A549 (cell line): ENCODE data around the gene MYLK. TPM values are rescaled to one million over a fixed set of nuclear protein-coding genes. Genes with fewer than 3 reads are reported as not detected.

Experiments used
- ATAC-seq, 2 experiments: fragments of 200-7000 bp in 1 of 2; fragments of >200 bp in 1 of 2; cut with Nextera tagmentation in 1 of 2; cut with Tn5 transposase in 1 of 2; 3 replicates each; pipeline versions ENCODE4 v1.8.0 to v1.9.1; 2018 to 2020; ENCODE audit warnings: mild to moderate bottlenecking in 1 of 2, moderate library complexity in 1 of 2
- CTCF ChIA-PET: fragments of 300-600 bp; sonication (Branson Sonifier 250); formaldehyde crosslinking; extraction: SDS; loops from one replicate; lab custom pipeline; 2021; ENCODE audit warnings: antibody characterized with exemption, inconsistent platforms; lab: Yijun Ruan, JAX
- POLR2A ChIA-PET: fragments of 350-600 bp; formaldehyde crosslinking; extraction: SDS; loops from one replicate; lab custom pipeline; 2021; ENCODE audit warnings: antibody characterized with exemption, inconsistent platforms; lab: Yijun Ruan, JAX
- DNase-seq, 2 experiments: peaks; one replicate each; pipeline versions ENCODE4 v3.0.0 to v3.0.0-alpha.2; 2011 to 2016; ENCODE audit warnings: low read depth in 1 of 2, low spot score in 1 of 2
- FAIRE-seq: peaks from 2 replicates; lab custom pipeline; 2011; peaks lifted over from hg19 to GRCh38; lab: Jason Lieb, UNC
- H3K27ac ChIP-seq, 2 experiments: fragments of >200 bp; sonication (Bioruptor Twin); formaldehyde crosslinking; 3 replicates each; pipeline ENCODE4 v1.5.1; 2016 to 2017
- H3K4me1 ChIP-seq: fragments of >200 bp; sonication (Bioruptor Twin); formaldehyde crosslinking; 3 replicates; pipeline ENCODE4 v1.6.1; 2016
- H3K4me2 ChIP-seq: fragments of >200 bp; sonication (Bioruptor Twin); formaldehyde crosslinking; 3 replicates; pipeline ENCODE4 v1.6.1; 2016
- H3K4me3 ChIP-seq: fragments of >200 bp; sonication (Bioruptor Twin); formaldehyde crosslinking; 3 replicates; pipeline ENCODE4 v1.5.1; 2016
- H3K9me3 ChIP-seq: fragments of >200 bp; sonication (Bioruptor Twin); formaldehyde crosslinking; 3 replicates; pipeline ENCODE4 v1.6.1; 2016
- ATOH8 ChIP-seq: fragments of 250-450 bp; sonication (Bioruptor Pico); IDR thresholded peaks from 2 replicates; pipeline ENCODE4 v1.5.0; 2020; ENCODE audit warnings: low read depth, mild to moderate bottlenecking, moderate library complexity
- BCL3 ChIP-seq: fragments of >200 bp; sonication (Bioruptor Twin); formaldehyde crosslinking; IDR thresholded peaks from 3 replicates; pipeline ENCODE4 v1.6.1; 2016
- BHLHE40 ChIP-seq: IDR thresholded peaks from 2 replicates; pipeline ENCODE4 v1.6.1; 2012; ENCODE audit warnings: low read depth, low read length, inconsistent platforms
- CHD2 ChIP-seq: fragments of 150-350 bp; IDR thresholded peaks from 2 replicates; pipeline ENCODE4 v1.6.1; 2014; ENCODE audit warnings: low read length; ENCODE audit not compliant: partially characterized antibody
- ELK1 ChIP-seq: fragments of 150-350 bp; IDR thresholded peaks from 2 replicates; pipeline ENCODE4 v1.6.1; 2014; ENCODE audit warnings: low read depth, mild to moderate bottlenecking, low read length
- FOXS1 ChIP-seq: fragments of 250-450 bp; sonication (Bioruptor Pico); IDR thresholded peaks from 2 replicates; pipeline ENCODE4 v1.5.0; 2020; ENCODE audit warnings: mild to moderate bottlenecking, moderate library complexity
- GATA3 ChIP-seq: IDR thresholded peaks from 2 replicates; pipeline ENCODE4 v1.6.1; 2012; ENCODE audit warnings: borderline replicate concordance
- HES2 ChIP-seq: fragments of >200 bp; sonication (Bioruptor Twin); formaldehyde crosslinking; IDR thresholded peaks from 2 replicates; pipeline ENCODE4 v1.6.1; 2016
- HEYL ChIP-seq: fragments of 250-450 bp; sonication (Bioruptor Pico); IDR thresholded peaks from 2 replicates; pipeline ENCODE4 v1.8.0; 2021; ENCODE audit warnings: mild to moderate bottlenecking, moderate library complexity
- HOXA7 ChIP-seq: fragments of 250-450 bp; sonication (Bioruptor Pico); IDR thresholded peaks from 2 replicates; pipeline ENCODE4 v1.5.0; 2020; ENCODE audit warnings: mild to moderate bottlenecking, moderate library complexity
- HOXB5 ChIP-seq: fragments of 250-450 bp; sonication (Bioruptor Pico); IDR thresholded peaks from 2 replicates; pipeline ENCODE4 v1.5.0; 2020; ENCODE audit warnings: mild to moderate bottlenecking, moderate library complexity
- JUN ChIP-seq, 2 experiments: fragments of >200 bp; sonication (Bioruptor Twin); formaldehyde crosslinking; IDR thresholded peaks; 2 replicates in 1 of 2; 3 replicates in 1 of 2; pipeline ENCODE4 v1.6.1; 2016 to 2017
- MAX ChIP-seq: IDR thresholded peaks from 2 replicates; pipeline ENCODE4 v1.6.1; 2012
- NR3C1 ChIP-seq: fragments of >200 bp; sonication (Bioruptor Twin); formaldehyde crosslinking; IDR thresholded peaks from 3 replicates; pipeline ENCODE4 v1.6.1; 2017
- PHF8 ChIP-seq: fragments of 200-600 bp; sonication (generic); IDR thresholded peaks from 2 replicates; pipeline ENCODE4 v1.6.1; 2016; ENCODE audit warnings: low read depth, mild to moderate bottlenecking, antibody characterized with exemption, moderate library complexity, borderline replicate concordance
- POLR2A ChIP-seq: IDR thresholded peaks from 2 replicates; pipeline ENCODE4 v1.6.1; 2012; ENCODE audit warnings: mild to moderate bottlenecking, low read length
- RAD21 ChIP-seq, 2 experiments: fragments of >200 bp in 1 of 2; sonication (Bioruptor Twin) in 1 of 2; formaldehyde crosslinking in 1 of 2; IDR thresholded peaks in 1 of 2; conservative IDR thresholded peaks in 1 of 2; 2 replicates in 1 of 2; 3 replicates in 1 of 2; pipeline ENCODE4 v1.6.1; 2012 to 2018; ENCODE audit warnings: inconsistent platforms in 1 of 2
- REST ChIP-seq: fragments of 200-600 bp; sonication (generic); IDR thresholded peaks from 2 replicates; pipeline ENCODE4 v1.6.1; 2016; ENCODE audit warnings: antibody characterized with exemption, mild to moderate bottlenecking, moderate library complexity
- USF2 ChIP-seq: fragments of 450-650 bp; IDR thresholded peaks from 2 replicates; pipeline ENCODE4 v1.6.1; 2014; ENCODE audit warnings: antibody characterized with exemption
- ZFP36 ChIP-seq: fragments of 450-650 bp; IDR thresholded peaks from 2 replicates; pipeline ENCODE4 v1.6.1; 2014; ENCODE audit warnings: borderline replicate concordance; ENCODE audit not compliant: partially characterized antibody
- ZSCAN20 ChIP-seq: fragments of 250-450 bp; sonication (Bioruptor Pico); IDR thresholded peaks from 2 replicates; pipeline ENCODE4 v1.8.0; 2022; ENCODE audit warnings: mild to moderate bottlenecking, moderate library complexity
- WGBS: methylation state at CpG from one replicate; pipeline ENCODE4 v1.1.6; 2017; ENCODE audit errors: missing lambda C conversion rate; 5-methylcytosine and 5-hydroxymethylcytosine counted together
- polyA plus RNA-seq, 4 experiments: library from polyadenylated mRNA; depleted of rRNA in 3 of 4; stranded (reverse); fragments of >200 nt; fragmentation: RNase III in 1 of 4; extraction: RNeasy Plus Mini Kit Qiagen cat#74134 plus additional on column Dnase treatment in 1 of 4; gene quantifications; 2 replicates in 3 of 4; 3 replicates in 1 of 4; pipeline ENCODE4 v1.2.3, GENCODE V29; 2011 to 2017

The MYLK gene
- polyA plus RNA-seq, 2 of the 4 experiments (the other 2 are of a cell fraction): 16.9 to 17.4 TPM

GRCh38 chr3:123872621-123873020 is 11.5 kb downstream of the MYLK start:
- ChIA-PET POLR2A (no interaction called here), CTCF (interaction anchor here (0.9 kb wide), 2 partner anchors 9 to 10 kb away, joined by 3 read pairs; no protein-coding TSS in a partner anchor)
- no peak for TF ChIP-seq NR3C1
- no peak for TF ChIP-seq JUN (IDR thresholded peaks at IDR 0.05)
- H3K4me1 ChIP-seq: peaks cover 10% of the 10 kb centered on the region; the same call in 1 of the 3 replicates
- ATAC-seq (no peak), DNase-seq (no peak), FAIRE-seq (no peak)
- WGBS: 73% methylated on average over 1 of the region's 1 CpG
- no peak overlapping the region for H3K4me2 ChIP-seq
- no peak overlapping the region for H3K27ac ChIP-seq
- H3K4me3 ChIP-seq: no peak overlapping the region
- H3K9me3 ChIP-seq: no peaks in the 10 kb centered on the region

GRCh38 chr3:123871946-123872345 is 12.2 kb downstream of the MYLK start:
- H3K9me3 ChIP-seq: no peaks in the 10 kb centered on the region
- POLR2A ChIA-PET: interaction anchor here (0.6 kb wide), 1 partner anchor 143 kb away, joined by 4 read pairs; no protein-coding TSS in a partner anchor
- H3K4me3 ChIP-seq: no peak overlapping the region
- peaks cover 10% of the 10 kb centered on the region; the same call in 1 of the 3 replicates for H3K4me1 ChIP-seq
- ATAC-seq: no peak
- 61% methylated on average over 1 of the region's 1 CpG for WGBS
- DNase-seq: no peak
- TF ChIP-seq REST (no peak), MAX (no peak), BHLHE40 (no peak), HES2 (no peak), ZFP36 (no peak), PHF8 (no peak), POLR2A (no peak), HOXA7 (no peak), GATA3 (no peak), ATOH8 (no peak), ZSCAN20 (no peak), RAD21 (conservative IDR thresholded peaks at IDR 0.05 in 1 of 2, IDR thresholded peaks at IDR 0.05 in 1 of 2) (no peak), FOXS1 (no peak), HOXB5 (no peak), USF2 (no peak), BCL3 (no peak), ELK1 (no peak), HEYL (no peak), CHD2 (no peak)
- no peak overlapping the region for H3K4me2 ChIP-seq
- H3K27ac ChIP-seq: no peak overlapping the region
- CTCF ChIA-PET: interaction anchor here (0.9 kb wide), 1 partner anchor 10 kb away, joined by 3 read pairs; no protein-coding TSS in a partner anchor
- no peak for FAIRE-seq
